H1 (cell line): ENCODE results near the gene PNPLA4. TPM values are rescaled to one million over a fixed set of nuclear protein-coding genes. Genes with fewer than 3 reads are reported as not detected.

Experiments used
- CTCF ChIA-PET: fragments of 300-600 bp; sonication (Branson Sonifier 250); formaldehyde crosslinking; loops from one replicate; lab custom pipeline; 2021; ENCODE audit not compliant: partially characterized antibody; lab: Charles Lee
- POLR2A ChIA-PET: fragments of 300-600 bp; sonication (Branson Sonifier 250); formaldehyde crosslinking; loops from one replicate; lab custom pipeline; 2021; ENCODE audit warnings: inconsistent platforms; ENCODE audit not compliant: partially characterized antibody; lab: Charles Lee
- DNase-seq, 2 experiments: peaks; one replicate each; pipeline versions ENCODE4 v3.0.0 to v3.0.0-alpha.2; 2010 to 2022; ENCODE audit warnings: low spot score in 2 of 2, low read depth in 1 of 2, mixed read lengths in 1 of 2
- FAIRE-seq: peaks from 2 replicates; lab custom pipeline; 2011; peaks lifted over from hg19 to GRCh38; lab: Jason Lieb, UNC
- H2AFZ ChIP-seq: 2 replicates; pipeline ENCODE4 v1.8.1; 2012; ENCODE audit warnings: low read length, inconsistent platforms
- H2AK5ac ChIP-seq: 2 replicates; pipeline ENCODE4 v1.6.1; 2013; ENCODE audit warnings: low read depth, low read length
- H2BK120ac ChIP-seq: replicated peaks from 2 replicates; pipeline ENCODE3; 2013; ENCODE audit warnings: low read depth, low read length, inconsistent platforms
- H2BK12ac ChIP-seq: 2 replicates; pipeline ENCODE4 v1.6.1; 2013; ENCODE audit warnings: low read depth, low read length
- H2BK15ac ChIP-seq: 2 replicates; pipeline ENCODE4 v1.6.1; 2013; ENCODE audit warnings: low read length
- H2BK20ac ChIP-seq: 2 replicates; pipeline ENCODE4 v1.6.1; 2013; ENCODE audit warnings: low read length
- H2BK5ac ChIP-seq: 2 replicates; pipeline ENCODE4 v1.6.1; 2013; ENCODE audit warnings: low read depth, low read length
- H3K14ac ChIP-seq: 2 replicates; pipeline ENCODE4 v1.6.1; 2013; ENCODE audit warnings: inconsistent platforms; ENCODE audit not compliant: insufficient read length
- H3K18ac ChIP-seq: 2 replicates; pipeline ENCODE4 v1.6.1; 2013; ENCODE audit warnings: low read length; ENCODE audit errors: extremely low read depth
- H3K23ac ChIP-seq: 2 replicates; pipeline ENCODE4 v1.6.1; 2013; ENCODE audit warnings: inconsistent platforms; ENCODE audit not compliant: insufficient read length
- H3K23me2 ChIP-seq: 2 replicates; pipeline ENCODE4 v1.6.1; 2013; ENCODE audit warnings: low read depth, low read length
- H3K27ac ChIP-seq: 2 replicates; pipeline ENCODE4 v1.6.1; 2011; ENCODE audit warnings: low read depth, low read length, inconsistent platforms
- H3K27me3 ChIP-seq, 4 experiments: replicated peaks in 1 of 4; 1 replicate in 1 of 4; 2 replicates in 3 of 4; pipeline versions ENCODE4 v1.6.1 to v1.8.1; 2011 to 2013; ENCODE audit warnings: low read length in 3 of 4, mild to moderate bottlenecking in 3 of 4, inconsistent platforms in 2 of 4, mixed read lengths in 2 of 4, moderate library complexity in 1 of 4; ENCODE audit not compliant: control insufficient read depth in 3 of 4, insufficient read depth in 3 of 4; ENCODE audit errors: extremely low read depth in 1 of 4
- H3K36me3 ChIP-seq, 4 experiments: 2 replicates each; pipeline versions ENCODE4 v1.6.1 to v1.8.1; 2011 to 2013; ENCODE audit warnings: mild to moderate bottlenecking in 4 of 4, low read length in 3 of 4, moderate library complexity in 2 of 4, control low read depth in 1 of 4, inconsistent platforms in 1 of 4; ENCODE audit not compliant: insufficient read depth in 4 of 4, control insufficient read depth in 2 of 4
- H3K4ac ChIP-seq: replicated peaks from 2 replicates; pipeline ENCODE3; 2013; ENCODE audit warnings: low read length, low read depth, mixed read lengths, inconsistent platforms; ENCODE audit not compliant: insufficient read length
- H3K4me1 ChIP-seq, 4 experiments: replicated peaks in 1 of 4; 1 replicate in 1 of 4; 2 replicates in 3 of 4; pipeline versions ENCODE4 v1.6.1 to v1.8.1; 2011 to 2013; ENCODE audit warnings: low read length in 3 of 4, inconsistent platforms in 2 of 4, mixed read lengths in 1 of 4; ENCODE audit not compliant: insufficient read depth in 4 of 4, control insufficient read depth in 3 of 4
- H3K4me2 ChIP-seq, 2 experiments: 2 replicates each; pipeline versions ENCODE4 v1.6.1 to v1.8.1; 2011 to 2013; ENCODE audit warnings: low read depth in 2 of 2, low read length in 2 of 2, control low read depth in 1 of 2, inconsistent platforms in 1 of 2, mild to moderate bottlenecking in 1 of 2; ENCODE audit not compliant: insufficient read depth in 1 of 2
- H3K4me3 ChIP-seq, 4 experiments: fragments of 200-600, 300-600 bp in 1 of 4; sonication (generic), shearing (Covaris generic), sonication (Bioruptor Twin) in 1 of 4; 2 replicates each; pipeline versions ENCODE4 v1.5.1 to v1.8.1; 2011 to 2016; ENCODE audit warnings: low read length in 4 of 4, low read depth in 3 of 4, control low read depth in 2 of 4, inconsistent platforms in 2 of 4, mild to moderate bottlenecking in 2 of 4, mixed read lengths in 1 of 4, moderate library complexity in 1 of 4; ENCODE audit not compliant: insufficient read depth in 2 of 4; ENCODE audit errors: extremely low read depth in 1 of 4
- H3K56ac ChIP-seq: replicated peaks from 2 replicates; pipeline ENCODE3; 2013; ENCODE audit warnings: low read depth, mild to moderate bottlenecking, mixed read lengths, low read length, inconsistent platforms; ENCODE audit not compliant: insufficient read length
- H3K79me1 ChIP-seq: 2 replicates; pipeline ENCODE4 v1.6.1; 2013; ENCODE audit warnings: low read depth, low read length, control low read depth
- H3K79me2 ChIP-seq, 2 experiments: 2 replicates each; pipeline versions ENCODE4 v1.6.1 to v1.8.1; 2012 to 2013; ENCODE audit warnings: low read length in 2 of 2, mild to moderate bottlenecking in 2 of 2, inconsistent platforms in 1 of 2; ENCODE audit not compliant: insufficient read depth in 2 of 2, control insufficient read depth in 1 of 2
- H3K9ac ChIP-seq, 4 experiments: replicated peaks in 1 of 4; 1 replicate in 1 of 4; 2 replicates in 3 of 4; pipeline versions ENCODE4 v1.6.1 to v1.8.1; 2011 to 2013; ENCODE audit warnings: low read depth in 3 of 4, low read length in 3 of 4, control low read depth in 2 of 4, mild to moderate bottlenecking in 2 of 4, moderate library complexity in 2 of 4, inconsistent platforms in 1 of 4; ENCODE audit errors: extremely low read depth in 1 of 4
- H3K9me3 ChIP-seq, 2 experiments: 2 replicates each; pipeline versions ENCODE4 v1.6.1 to v1.8.1; 2012 to 2013; ENCODE audit warnings: mild to moderate bottlenecking in 2 of 2, moderate library complexity in 2 of 2, control low read depth in 1 of 2, inconsistent platforms in 1 of 2, low read depth in 1 of 2, low read length in 1 of 2, mixed read lengths in 1 of 2; ENCODE audit not compliant: insufficient read depth in 2 of 2
- H4K20me1 ChIP-seq, 2 experiments: replicated peaks in 1 of 2; 2 replicates each; pipeline versions ENCODE3 to v1.8.1; 2011 to 2013; ENCODE audit warnings: inconsistent platforms in 2 of 2, low read length in 2 of 2, mild to moderate bottlenecking in 1 of 2; ENCODE audit not compliant: insufficient read depth in 2 of 2, control insufficient read depth in 1 of 2
- H4K5ac ChIP-seq: 2 replicates; pipeline ENCODE4 v1.6.1; 2013; ENCODE audit warnings: low read length, low read depth, mixed read lengths, inconsistent platforms; ENCODE audit not compliant: insufficient read length
- H4K8ac ChIP-seq: 2 replicates; pipeline ENCODE4 v1.8.0; 2013; ENCODE audit warnings: mild to moderate bottlenecking, moderate library complexity, low read length, inconsistent platforms; ENCODE audit not compliant: insufficient read depth; ENCODE audit errors: extremely low read depth
- H4K91ac ChIP-seq: replicated peaks from 2 replicates; pipeline ENCODE3; 2013; ENCODE audit warnings: low read length, mixed read lengths, inconsistent platforms; ENCODE audit not compliant: insufficient read length
- BACH1 ChIP-seq: IDR thresholded peaks from 2 replicates; pipeline ENCODE4 v1.6.1; 2012; ENCODE audit warnings: low read length, improper control_type of control experiment
- CHD2 ChIP-seq: IDR thresholded peaks from 2 replicates; pipeline ENCODE4 v1.6.1; 2012; ENCODE audit warnings: low read length, improper control_type of control experiment
- CREB1 ChIP-seq: IDR thresholded peaks from 2 replicates; pipeline ENCODE4 v1.6.1; 2012; ENCODE audit warnings: inconsistent platforms
- CTBP2 ChIP-seq: IDR thresholded peaks from 2 replicates; pipeline ENCODE4 v1.7.0; 2011; ENCODE audit warnings: borderline replicate concordance, mild to moderate bottlenecking, moderate library complexity, mixed read lengths, low read length; ENCODE audit not compliant: insufficient read depth, insufficient read length
- EGR1 ChIP-seq: IDR thresholded peaks from 2 replicates; pipeline ENCODE4 v1.6.1; 2011; ENCODE audit warnings: low read depth, low read length, borderline replicate concordance
- FOSL1 ChIP-seq: IDR thresholded peaks from 2 replicates; pipeline ENCODE4 v1.6.1; 2011; ENCODE audit warnings: mild to moderate bottlenecking, low read depth, low read length, moderate library complexity; ENCODE audit not compliant: insufficient read depth
- HDAC6 ChIP-seq: IDR thresholded peaks from one replicate; pipeline ENCODE4 v1.7.1; 2012; ENCODE audit warnings: low read depth, mild to moderate bottlenecking, inconsistent platforms, low read length, moderate library complexity
- JUN ChIP-seq: IDR thresholded peaks from 2 replicates; pipeline ENCODE4 v1.6.1; 2011; ENCODE audit warnings: low read depth, mild to moderate bottlenecking, improper control_type of control experiment, low read length
- KDM4A ChIP-seq: IDR thresholded peaks from one replicate; pipeline ENCODE4 v1.7.1; 2012; ENCODE audit warnings: low read depth, mild to moderate bottlenecking, moderate library complexity, low read length, inconsistent platforms; ENCODE audit not compliant: severe bottlenecking
- POLR2A ChIP-seq, 2 experiments: IDR thresholded peaks; 1 replicate in 1 of 2; 2 replicates in 1 of 2; pipeline ENCODE4 v1.6.1; 2011; ENCODE audit warnings: low read depth in 2 of 2, low read length in 2 of 2, mild to moderate bottlenecking in 2 of 2; ENCODE audit errors: control extremely low read depth in 1 of 2
- RBBP5 ChIP-seq: IDR thresholded peaks from 2 replicates; pipeline ENCODE4 v1.7.1; 2012; ENCODE audit warnings: low read depth, mild to moderate bottlenecking, inconsistent platforms, low read length, moderate library complexity, borderline replicate concordance
- SUZ12 ChIP-seq: fragments of 200-600 bp; sonication (generic); IDR thresholded peaks from 2 replicates; pipeline ENCODE4 v1.6.1; 2012; ENCODE audit warnings: mild to moderate bottlenecking, inconsistent platforms, low read length, moderate library complexity, mixed read lengths
- TAF1 ChIP-seq: IDR thresholded peaks from 2 replicates; pipeline ENCODE4 v1.6.1; 2011; ENCODE audit warnings: mild to moderate bottlenecking, low read depth, low read length
- TBP ChIP-seq: IDR thresholded peaks from 2 replicates; pipeline ENCODE4 v1.6.1; 2011; ENCODE audit warnings: low read depth, low read length, improper control_type of control experiment
- TCF12 ChIP-seq: IDR thresholded peaks from 2 replicates; pipeline ENCODE4 v1.6.1; 2011; ENCODE audit warnings: low read depth, mild to moderate bottlenecking, low read length
- YY1 ChIP-seq: IDR thresholded peaks from 2 replicates; pipeline ENCODE4 v1.6.1; 2011; ENCODE audit warnings: low read depth, mild to moderate bottlenecking, low read length
- WGBS, 2 experiments: shearing (Covaris generic) in 1 of 2; methylation state at CpG; one replicate each; pipeline versions ENCODE4 v1.1.6 to v1.1.7; 2013 to 2015; ENCODE audit warnings: low lambda C conversion rate in 2 of 2, mixed read lengths in 2 of 2, inconsistent platforms in 1 of 2, low coverage in 1 of 2, missing lambda C conversion rate in 1 of 2; ENCODE audit not compliant: insufficient replicate concordance in 2 of 2, insufficient coverage in 1 of 2, insufficient read length in 1 of 2; ENCODE audit errors: extremely low coverage in 1 of 2, missing lambda C conversion rate in 1 of 2; 5-methylcytosine and 5-hydroxymethylcytosine counted together
- polyA plus RNA-seq, 7 experiments: library from polyadenylated mRNA; depleted of rRNA in 3 of 7; stranded (reverse) in 5 of 7; unstranded in 2 of 7; fragments of >200 nt in 5 of 7; fragments of 200-250 nt in 2 of 7; gene quantifications; 1 replicate in 5 of 7; 2 replicates in 1 of 7; 4 replicates in 1 of 7; pipeline versions ENCODE4 v1.2.1 to v1.2.3, GENCODE V29; 2011 to 2013; ENCODE audit warnings: missing spikeins in 2 of 7, mixed read lengths in 2 of 7
- total RNA-seq: library from RNA; stranded (reverse); fragmentation: NEBNext Ultra II Directional; extraction: Animal tissue kit (Norgen Biotek cat#: 25700); gene quantifications from 2 replicates; pipeline ENCODE4 v1.2.1, GENCODE V29; 2021
- TF ChIP-seq, protein P1 (sequence below): IDR thresholded peaks from 2 replicates; pipeline ENCODE4 v1.6.1; 2012; ENCODE audit warnings: inconsistent platforms

Gene PNPLA4
- total and polyA plus RNA-seq, 2 of the 8 experiments (the other 6 are each of a cell fraction or from before 2014, with no cell fraction given): 14.3 to 18.2 TPM

GRCh38 chrX:7970428-7970827 is 43.2 kb upstream of the PNPLA4 start:
- Histone ChIP-seq H3K9me3 (no peaks in the 10 kb centered on the region), H2BK120ac (no peak overlapping the region), H3K27me3 (no peaks in the 10 kb centered on the region), H4K8ac (no peak overlapping the region), H2BK5ac (no peak overlapping the region), H3K79me1 (no peaks in the 10 kb centered on the region), H2BK12ac (no peak overlapping the region), H2AK5ac (no peak overlapping the region), H3K4me2 (no peak overlapping the region), H3K4me1 (no peaks in the 10 kb centered on the region), H3K4ac (no peak overlapping the region), H2BK20ac (no peak overlapping the region), H3K23ac (no peak overlapping the region), H2BK15ac (no peak overlapping the region), H3K18ac (no peak overlapping the region), H3K79me2 (no peaks in the 10 kb centered on the region), H3K9ac (no peak overlapping the region), H3K36me3 (no peaks in the 10 kb centered on the region), H3K14ac (no peak overlapping the region), H3K27ac (no peak overlapping the region), H4K5ac (no peak overlapping the region), H2AFZ (no peak overlapping the region), H3K56ac (no peak overlapping the region), H3K23me2 (no peaks in the 10 kb centered on the region), H4K91ac (no peak overlapping the region), H4K20me1 (no peaks in the 10 kb centered on the region), H3K4me3 (no peak overlapping the region)
- DNase-seq (no peak), FAIRE-seq (no peak)
- WGBS, 2 experiments: 90% methylated on average over 4 of the region's 4 CpGs; no CpG with 5 or more reads in 1 of the 2 experiments
- CTCF ChIA-PET: interaction anchor here (1.2 kb wide), 1 partner anchor 25 kb away, joined by 3 read pairs; no protein-coding TSS in a partner anchor
- POLR2A ChIA-PET: no interaction called here
- TF ChIP-seq CHD2 (no peak), RBBP5 (no peak), FOSL1 (no peak), CTBP2 (no peak), JUN (no peak), BACH1 (no peak), EGR1 (no peak), TCF12 (no peak), TAF1 (no peak), TBP (no peak), POLR2A (IDR thresholded peaks at IDR 0.05; ENCODE audit: control extremely low read depth in 1 of 2, low read depth in 2 of 2, low read length in 2 of 2) (no peak), CREB1 (no peak), HDAC6 (no peak), YY1 (no peak), SUZ12 (no peak), KDM4A (no peak)
- TF ChIP-seq, protein P1, sequence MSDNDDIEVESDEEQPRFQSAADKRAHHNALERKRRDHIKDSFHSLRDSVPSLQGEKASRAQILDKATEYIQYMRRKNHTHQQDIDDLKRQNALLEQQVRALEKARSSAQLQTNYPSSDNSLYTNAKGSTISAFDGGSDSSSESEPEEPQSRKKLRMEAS: no peak
